ENCODE data around the gene TNFRSF4.
"Not testable (repeated sequence)": the region's sequence is repeated elsewhere in the genome, so short reads cannot be mapped to it uniquely, and the experiment has no call there.

TNFRSF4 gene

DNA sequence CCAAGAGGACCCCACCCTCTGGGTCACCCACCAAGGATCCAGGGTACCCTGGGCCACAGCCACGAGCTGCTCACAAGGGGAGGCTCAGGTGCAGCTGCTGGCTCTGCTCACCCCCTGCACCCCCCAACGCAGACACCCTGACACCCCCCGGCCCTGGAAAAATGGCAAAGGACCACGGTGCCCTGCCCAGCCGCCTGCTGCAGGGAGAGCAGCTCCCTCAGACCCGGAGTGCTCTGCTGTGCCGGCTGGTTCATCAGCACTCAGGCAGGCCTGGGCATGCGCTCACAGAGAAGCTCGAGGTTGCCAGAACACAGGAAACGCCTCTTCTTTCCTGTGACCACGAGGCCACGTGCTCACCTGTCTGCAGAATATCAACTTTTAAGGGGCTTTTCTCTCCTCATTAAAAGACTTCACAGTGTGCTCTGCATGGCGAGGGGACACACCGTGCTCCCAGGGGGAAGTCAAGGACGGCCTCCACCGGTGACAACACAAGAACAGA is 36.9 kb upstream of the TNFRSF4 start:
- DNase-seq (peak; percentile 64), ATAC-seq (peak; percentile 80)
- peak overlapping the region; percentile 74 for H3K27ac Mint-ChIP-seq
- no peaks in the 10 kb centered on the region for H3K27me3 Mint-ChIP-seq
- H3K4me1 Mint-ChIP-seq, result peaks cover 18% of the 10 kb centered on the region
- H3K9me3 Mint-ChIP-seq, result no peaks in the 10 kb centered on the region
- peaks cover 15% of the 10 kb centered on the region for H3K36me3 Mint-ChIP-seq (ENCODE audit: low read depth)
- no peak overlapping the region for H3K4me3 Mint-ChIP-seq

DNA sequence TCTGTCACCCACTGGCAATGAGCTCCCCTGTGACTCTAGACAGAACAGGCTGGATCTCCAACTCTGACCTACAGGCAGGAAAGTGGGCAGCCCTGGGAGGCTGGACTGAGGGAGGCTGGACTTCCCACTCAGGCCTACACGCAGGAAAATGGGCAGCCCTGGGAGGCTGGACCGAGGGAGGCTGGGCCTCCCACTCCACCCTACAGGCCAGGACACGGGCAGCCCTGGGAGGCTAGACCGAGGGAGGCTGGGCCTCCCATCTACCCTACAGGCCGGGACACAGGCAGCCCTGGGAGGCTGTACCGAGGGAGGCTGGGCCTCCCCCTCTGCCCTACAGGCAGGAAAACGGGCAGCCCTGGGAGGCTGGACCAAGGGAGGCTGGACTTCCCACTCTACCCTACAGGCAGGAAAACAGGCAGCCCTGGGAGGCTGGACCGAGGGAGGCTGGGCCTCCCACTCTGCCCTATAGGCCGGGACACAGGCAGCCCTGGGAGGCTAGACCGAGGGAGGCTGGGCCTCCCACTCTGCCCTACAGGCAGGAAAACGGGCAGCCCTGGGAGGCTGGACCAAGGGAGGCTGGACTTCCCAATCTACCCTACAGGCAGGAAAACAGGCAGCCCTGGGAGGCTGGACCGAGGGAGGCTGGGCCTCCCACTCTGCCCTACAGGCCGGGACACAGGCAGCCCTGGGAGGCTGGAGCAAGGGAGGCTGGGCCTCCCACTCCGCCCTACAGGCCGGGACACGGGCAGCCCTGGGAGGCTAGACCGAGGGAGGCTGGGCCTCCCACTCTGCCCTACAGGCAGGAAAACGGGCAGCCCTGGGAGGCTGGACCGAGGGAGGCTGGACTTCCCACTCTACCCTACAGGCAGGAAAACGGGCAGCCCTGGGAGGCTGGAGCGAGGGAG is 34.3 kb upstream of the TNFRSF4 start:
- H3K27me3 Mint-ChIP-seq; ATAC-seq; H3K27ac Mint-ChIP-seq; H3K36me3 Mint-ChIP-seq (ENCODE audit: low read depth); H3K9me3 Mint-ChIP-seq; DNase-seq; H3K4me3 Mint-ChIP-seq: not testable (repeated sequence)
- H3K4me1 Mint-ChIP-seq, result peaks cover 18% of the 10 kb centered on the region

DNA sequence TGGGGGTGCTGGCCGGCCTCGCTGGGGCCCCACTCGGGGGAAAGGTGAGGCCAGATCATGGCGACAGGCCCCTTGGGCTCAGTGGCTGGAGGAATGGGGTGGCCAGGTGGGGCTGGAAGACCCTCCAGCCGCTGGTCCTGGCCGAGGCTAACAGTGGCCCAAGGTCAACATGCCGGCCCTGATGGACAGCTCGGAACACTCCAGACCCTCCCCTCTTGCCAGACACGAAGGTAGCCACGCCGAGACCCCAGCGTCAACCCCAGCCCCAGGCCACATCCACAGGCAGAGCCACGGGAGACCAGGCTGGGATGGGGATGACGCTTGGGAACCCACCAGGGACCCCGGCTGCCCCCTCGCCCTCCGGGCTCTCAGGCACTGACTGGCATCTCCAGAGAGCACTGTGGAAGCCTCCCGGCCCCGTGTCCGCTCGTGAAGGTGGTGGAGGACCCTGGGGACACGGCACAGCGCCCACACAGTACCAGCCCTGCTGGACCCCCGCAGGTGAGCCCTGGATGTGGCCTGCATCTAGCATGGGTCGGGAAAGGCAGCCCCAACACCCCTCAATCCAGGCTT is 33.5 kb upstream of the TNFRSF4 start:
- Mint-ChIP-seq H3K4me1 (peaks cover 18% of the 10 kb centered on the region), H3K27me3 (no peaks in the 10 kb centered on the region), H3K27ac (no peak overlapping the region), H3K36me3 (ENCODE audit: low read depth) (peaks cover 5% of the 10 kb centered on the region), H3K4me3 (no peak overlapping the region), H3K9me3 (no peaks in the 10 kb centered on the region)
- no peak for DNase-seq
- no peak for ATAC-seq

DNA sequence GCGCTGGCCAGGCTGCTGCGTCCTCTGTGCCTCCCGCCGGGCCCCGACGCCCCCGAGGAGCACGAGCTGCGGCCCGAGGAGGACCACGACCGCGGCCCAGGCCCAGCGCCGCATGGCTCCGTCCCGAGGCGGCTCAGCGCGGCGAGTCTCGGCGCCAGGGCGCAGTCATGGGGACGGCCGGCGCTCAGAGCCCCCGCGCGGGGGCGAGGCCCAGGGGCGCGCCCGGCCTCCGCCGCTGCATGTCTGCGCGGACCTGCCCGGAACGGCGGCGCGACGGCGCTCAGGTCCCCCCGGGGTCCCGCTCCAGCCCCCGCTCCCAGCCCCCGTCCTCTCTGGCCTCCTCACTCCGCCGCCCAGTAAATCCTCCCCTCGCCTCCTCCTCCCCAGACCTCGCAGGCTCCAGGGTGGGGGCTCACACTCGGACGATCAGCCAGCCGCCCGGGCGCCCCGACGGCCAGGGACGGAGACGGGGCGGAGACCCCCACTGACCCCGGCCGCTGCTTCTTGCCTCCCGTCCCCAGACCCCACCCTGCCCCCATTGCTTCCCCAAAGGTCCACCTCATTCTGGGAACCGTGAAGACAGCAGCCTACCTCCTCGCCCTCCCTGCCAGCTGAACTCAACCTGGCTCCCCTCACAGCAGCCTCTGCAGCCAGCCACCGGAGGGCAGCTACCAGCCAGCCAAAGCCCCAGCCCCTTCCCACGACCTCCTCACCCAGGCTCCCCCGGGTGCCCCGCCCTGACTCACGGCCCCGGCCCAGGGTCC is 32.8 kb upstream of the TNFRSF4 start, which contains the start of gene C1QTNF12:
C1QTNF12 (minus strand) TSS at position 146 of the 764 bp plus-strand sequence; CDS start at position 114, 32 bp downstream.
- peaks cover 2% of the 10 kb centered on the region for H3K36me3 Mint-ChIP-seq (ENCODE audit: low read depth)
- H3K4me1 Mint-ChIP-seq, result peaks cover 18% of the 10 kb centered on the region
- no peaks in the 10 kb centered on the region for H3K9me3 Mint-ChIP-seq
- no peak for ATAC-seq
- no peak within 1 kb of the TSS for H3K4me3 Mint-ChIP-seq
- DNase-seq, result no peak
- H3K27ac Mint-ChIP-seq, result no peak within 1 kb of the TSS
- no peaks in the 10 kb centered on the region for H3K27me3 Mint-ChIP-seq

DNA sequence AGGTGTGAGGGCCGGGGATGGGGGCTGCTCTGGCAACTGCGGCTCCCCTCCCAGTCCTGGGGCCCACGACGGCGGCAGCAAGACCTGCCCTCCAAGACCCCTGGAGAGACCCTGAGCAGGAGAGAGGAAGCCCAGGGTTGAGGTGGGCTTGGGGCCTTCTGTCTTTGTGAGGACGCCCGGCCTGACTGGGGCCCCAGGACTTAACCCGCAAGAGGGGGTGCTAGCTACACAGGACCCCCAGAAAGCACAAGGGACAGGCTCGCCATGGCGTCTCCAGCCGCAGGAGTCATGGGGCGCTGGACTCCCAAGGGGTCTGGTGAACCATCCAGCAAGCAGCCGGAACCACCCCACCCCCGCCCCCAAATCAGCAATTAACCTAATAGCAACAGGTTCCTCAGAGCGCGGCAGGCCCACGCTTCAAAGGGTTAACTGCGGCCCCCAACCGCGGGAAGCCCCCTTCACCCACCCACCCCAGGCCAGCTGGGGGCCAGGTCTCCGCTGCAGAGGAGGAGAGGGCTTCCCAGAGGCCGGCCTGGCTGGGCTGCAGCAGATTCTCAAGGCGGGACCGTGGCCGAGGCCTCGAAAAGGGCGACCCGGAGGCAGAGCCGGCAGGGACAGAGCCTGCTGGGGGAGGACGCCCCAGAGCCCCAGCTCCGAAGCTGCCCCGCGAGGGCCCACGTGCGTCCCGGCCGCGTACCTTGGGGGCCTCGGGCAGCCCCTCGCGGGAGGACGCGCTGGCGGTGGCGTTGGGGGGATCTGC is 32.0 kb upstream of the TNFRSF4 start:
- DNase-seq, result no peak
- no peaks in the 10 kb centered on the region for H3K9me3 Mint-ChIP-seq
- ATAC-seq, result no peak
- no peaks in the 10 kb centered on the region for H3K27me3 Mint-ChIP-seq
- H3K4me1 Mint-ChIP-seq, result peaks cover 15% of the 10 kb centered on the region
- H3K4me3 Mint-ChIP-seq, result no peak overlapping the region
- H3K27ac Mint-ChIP-seq, result no peak overlapping the region
- peaks cover under 1% of the 10 kb centered on the region for H3K36me3 Mint-ChIP-seq (ENCODE audit: low read depth)

DNA sequence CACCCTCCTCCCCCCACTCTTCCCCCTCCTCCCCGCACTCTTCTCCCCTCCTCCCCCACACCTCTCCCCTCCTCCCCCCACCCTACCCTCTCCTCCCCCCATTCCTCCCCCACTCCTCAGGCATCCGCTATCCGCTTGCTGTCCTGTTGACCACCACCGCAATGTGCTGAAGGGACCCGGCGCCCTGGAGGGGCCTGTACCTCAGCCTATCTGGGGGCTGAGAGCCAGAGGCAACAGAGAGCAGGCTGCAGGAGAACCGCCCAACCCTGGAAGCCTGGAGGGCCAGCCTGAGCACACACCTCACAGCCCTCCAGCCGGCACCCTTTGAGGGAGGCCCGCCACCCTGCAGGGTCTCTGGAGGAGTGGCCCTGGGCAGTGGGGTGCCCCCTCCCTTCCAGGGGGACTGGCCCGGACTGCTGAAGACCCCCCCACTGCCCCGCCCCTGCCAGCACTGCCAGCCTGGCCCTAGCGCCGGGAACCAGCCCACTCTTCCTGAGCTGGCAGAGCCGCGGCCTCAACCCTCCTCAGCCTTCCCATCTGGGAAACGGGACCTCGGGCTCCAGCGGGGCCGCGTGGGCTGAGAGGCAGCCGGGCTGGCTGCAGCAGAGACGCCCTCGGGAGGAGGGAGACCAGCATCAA is 31.3 kb upstream of the TNFRSF4 start:
- no peak for ATAC-seq
- DNase-seq, result no peak
- H3K4me1 Mint-ChIP-seq, result peaks cover 8% of the 10 kb centered on the region
- H3K9me3 Mint-ChIP-seq, result no peaks in the 10 kb centered on the region
- H3K27me3 Mint-ChIP-seq, result no peaks in the 10 kb centered on the region
- H3K36me3 Mint-ChIP-seq (ENCODE audit: low read depth), result no peaks in the 10 kb centered on the region
- H3K27ac Mint-ChIP-seq, result no peak overlapping the region
- H3K4me3 Mint-ChIP-seq, result no peak overlapping the region

DNA sequence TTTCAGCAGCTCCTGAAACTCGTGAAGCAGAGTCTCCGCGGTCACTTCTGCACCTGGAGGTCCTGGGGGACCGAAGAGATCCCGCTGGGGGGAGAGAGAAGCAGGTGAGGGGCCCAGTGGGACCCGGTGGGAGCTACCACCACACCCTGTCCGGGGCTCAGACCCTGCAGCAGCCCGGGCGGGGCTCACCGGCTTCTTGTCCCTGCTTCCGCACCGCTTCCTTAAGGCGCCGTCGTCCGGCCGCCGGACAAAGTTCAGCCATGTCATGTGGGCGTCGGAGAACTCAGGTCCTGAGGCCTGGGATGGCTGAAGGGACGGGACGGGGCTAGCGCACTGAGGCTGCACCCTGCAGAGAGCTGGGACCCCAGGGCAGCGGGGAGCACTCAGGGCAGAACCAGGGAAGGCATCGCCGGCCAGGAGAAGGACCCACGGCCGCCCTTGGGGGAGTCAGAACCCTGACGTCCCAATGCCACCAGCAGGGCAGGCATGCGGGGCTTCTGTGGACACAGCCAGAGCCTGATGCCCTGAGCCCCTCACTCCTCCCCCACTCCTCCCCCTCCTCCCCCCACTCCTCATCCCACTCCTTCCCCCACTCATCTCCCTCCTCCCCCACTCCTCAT is 30.3 kb upstream of the TNFRSF4 start:
- Mint-ChIP-seq H3K4me1 (no peaks in the 10 kb centered on the region), H3K27ac (no peak overlapping the region), H3K9me3 (no peaks in the 10 kb centered on the region), H3K36me3 (ENCODE audit: low read depth) (no peaks in the 10 kb centered on the region), H3K4me3 (no peak overlapping the region), H3K27me3 (no peaks in the 10 kb centered on the region)
- no peak for ATAC-seq
- no peak for DNase-seq

DNA sequence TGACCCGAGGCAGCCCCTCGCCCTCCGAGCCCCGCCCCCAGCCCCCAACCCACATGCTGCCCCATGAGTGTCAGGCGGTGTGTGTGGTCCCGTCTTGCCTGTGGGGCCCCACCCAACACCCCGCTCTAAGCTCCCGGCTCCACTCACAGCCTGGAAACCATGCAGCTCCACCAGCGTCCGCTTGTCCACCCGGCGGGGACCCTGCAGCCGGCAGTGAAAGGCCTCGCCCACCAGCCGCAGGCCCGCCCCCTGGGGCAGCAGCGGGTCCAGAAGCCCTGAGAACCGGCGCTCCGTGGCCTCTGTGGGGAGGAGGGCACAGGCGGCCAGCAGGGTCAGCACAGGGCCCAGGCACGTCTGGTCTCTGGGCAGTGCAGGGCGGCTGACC is 29.8 kb upstream of the TNFRSF4 start:
- Mint-ChIP-seq H3K4me1 (no peaks in the 10 kb centered on the region), H3K27me3 (peaks cover under 1% of the 10 kb centered on the region), H3K27ac (no peak overlapping the region), H3K9me3 (no peaks in the 10 kb centered on the region), H3K4me3 (no peak overlapping the region), H3K36me3 (ENCODE audit: low read depth) (no peaks in the 10 kb centered on the region)
- DNase-seq, result no peak
- ATAC-seq, result no peak

DNA sequence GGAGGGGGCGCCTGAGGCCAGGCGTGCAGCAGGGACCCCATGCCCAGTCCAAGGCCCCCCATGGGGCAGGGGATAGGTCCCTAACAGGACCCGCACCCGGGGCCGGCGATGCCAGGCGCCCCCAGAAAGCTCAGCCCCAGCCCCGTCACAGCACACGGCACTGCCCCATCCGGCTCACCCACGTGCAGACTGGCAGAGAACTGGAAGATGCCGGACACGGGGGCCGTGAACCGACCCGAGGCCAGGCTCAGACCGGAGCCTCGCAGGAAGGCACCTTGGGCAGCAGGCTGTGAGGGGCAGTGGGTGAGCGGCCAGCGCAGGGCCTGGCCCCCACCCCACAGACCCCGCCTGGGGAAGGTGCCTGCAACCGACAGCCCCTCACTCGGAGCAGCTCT is 29.3 kb upstream of the TNFRSF4 start:
- Mint-ChIP-seq H3K27ac (no peak overlapping the region), H3K4me1 (no peaks in the 10 kb centered on the region), H3K36me3 (ENCODE audit: low read depth) (no peaks in the 10 kb centered on the region), H3K9me3 (no peaks in the 10 kb centered on the region), H3K27me3 (peaks cover 1% of the 10 kb centered on the region), H3K4me3 (no peak overlapping the region)
- no peak for ATAC-seq
- DNase-seq, result no peak

DNA sequence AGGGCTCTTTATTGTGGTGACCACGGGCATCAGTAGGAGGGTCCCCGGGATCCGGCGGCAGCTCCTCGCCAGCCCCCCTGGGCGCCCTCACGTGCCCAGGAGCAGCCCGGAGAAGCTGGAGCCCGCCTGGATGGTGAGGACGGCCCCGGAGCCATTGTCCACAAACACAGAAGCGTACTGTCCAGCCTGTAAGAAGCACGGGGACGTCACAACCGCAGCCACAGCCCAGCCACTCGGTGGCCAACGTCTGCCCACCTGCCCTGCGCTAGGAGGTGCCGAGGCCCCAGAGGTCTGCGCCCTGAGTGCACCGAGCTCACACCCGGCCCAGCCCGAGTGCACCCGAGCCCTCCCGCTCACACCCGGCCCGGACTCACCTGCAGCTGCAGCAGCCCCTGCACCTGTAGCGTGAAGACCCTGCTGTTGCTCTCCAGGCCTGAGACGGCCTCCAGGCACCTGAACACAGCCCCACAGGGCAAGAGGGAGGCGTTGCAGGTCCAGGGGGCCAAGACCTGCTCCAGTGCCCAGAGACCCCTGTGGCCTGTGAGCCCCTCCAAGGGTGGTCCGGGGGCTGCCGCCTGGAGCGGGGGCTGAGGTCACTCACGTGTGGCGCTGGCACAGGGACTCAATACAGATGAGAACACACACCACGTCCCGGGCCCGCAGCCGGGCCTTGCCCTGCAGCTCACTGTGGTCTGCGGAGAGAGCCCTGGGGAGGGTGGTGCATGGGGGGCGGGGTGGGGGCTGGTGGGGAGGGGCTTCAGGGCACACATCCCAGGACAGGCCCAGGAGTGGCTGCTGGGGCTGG is 28.7 kb upstream of the TNFRSF4 start:
- H3K36me3 Mint-ChIP-seq (ENCODE audit: low read depth), result no peaks in the 10 kb centered on the region
- H3K4me1 Mint-ChIP-seq, result no peaks in the 10 kb centered on the region
- DNase-seq (no peak), ATAC-seq (no peak)
- peaks cover 1% of the 10 kb centered on the region for H3K27me3 Mint-ChIP-seq
- no peak overlapping the region for H3K4me3 Mint-ChIP-seq
- no peaks in the 10 kb centered on the region for H3K9me3 Mint-ChIP-seq
- no peak overlapping the region for H3K27ac Mint-ChIP-seq

DNA sequence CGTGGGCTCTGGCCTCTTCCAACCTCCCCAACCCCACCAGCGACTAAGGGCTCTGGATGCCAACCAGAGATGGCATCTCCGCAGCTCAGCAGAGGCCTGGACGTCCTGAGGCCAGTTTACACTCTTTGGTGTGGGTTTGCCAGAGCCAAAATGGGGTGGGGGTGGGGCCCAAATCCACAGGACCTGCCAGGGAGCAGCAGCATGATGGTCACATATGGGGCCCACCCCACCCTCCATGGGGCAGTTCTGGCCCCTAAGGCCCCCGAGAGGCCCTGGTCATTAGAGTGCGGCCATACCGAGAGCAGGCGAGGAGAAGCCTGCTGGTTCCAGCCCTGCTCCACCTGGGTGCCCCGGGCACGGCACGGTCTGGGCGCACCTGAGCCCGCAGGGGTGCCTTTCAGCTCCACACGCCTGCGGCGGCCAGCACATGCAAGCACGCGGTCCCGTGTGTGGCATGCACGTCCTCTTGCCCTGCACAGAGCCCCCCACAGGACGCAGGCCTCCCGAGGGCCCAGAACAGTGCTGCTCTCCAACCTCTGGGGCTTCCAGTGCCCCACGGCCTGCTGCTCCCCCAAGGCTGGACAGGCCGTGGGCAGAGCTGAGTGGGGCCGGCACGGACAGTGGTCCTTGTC is 27.8 kb upstream of the TNFRSF4 start:
- no peaks in the 10 kb centered on the region for H3K9me3 Mint-ChIP-seq
- H3K27me3 Mint-ChIP-seq, result peaks cover 1% of the 10 kb centered on the region
- ATAC-seq (no peak), DNase-seq (no peak)
- H3K36me3 Mint-ChIP-seq (ENCODE audit: low read depth), result no peaks in the 10 kb centered on the region
- no peak overlapping the region for H3K27ac Mint-ChIP-seq
- H3K4me3 Mint-ChIP-seq, result no peak overlapping the region
- no peaks in the 10 kb centered on the region for H3K4me1 Mint-ChIP-seq

DNA sequence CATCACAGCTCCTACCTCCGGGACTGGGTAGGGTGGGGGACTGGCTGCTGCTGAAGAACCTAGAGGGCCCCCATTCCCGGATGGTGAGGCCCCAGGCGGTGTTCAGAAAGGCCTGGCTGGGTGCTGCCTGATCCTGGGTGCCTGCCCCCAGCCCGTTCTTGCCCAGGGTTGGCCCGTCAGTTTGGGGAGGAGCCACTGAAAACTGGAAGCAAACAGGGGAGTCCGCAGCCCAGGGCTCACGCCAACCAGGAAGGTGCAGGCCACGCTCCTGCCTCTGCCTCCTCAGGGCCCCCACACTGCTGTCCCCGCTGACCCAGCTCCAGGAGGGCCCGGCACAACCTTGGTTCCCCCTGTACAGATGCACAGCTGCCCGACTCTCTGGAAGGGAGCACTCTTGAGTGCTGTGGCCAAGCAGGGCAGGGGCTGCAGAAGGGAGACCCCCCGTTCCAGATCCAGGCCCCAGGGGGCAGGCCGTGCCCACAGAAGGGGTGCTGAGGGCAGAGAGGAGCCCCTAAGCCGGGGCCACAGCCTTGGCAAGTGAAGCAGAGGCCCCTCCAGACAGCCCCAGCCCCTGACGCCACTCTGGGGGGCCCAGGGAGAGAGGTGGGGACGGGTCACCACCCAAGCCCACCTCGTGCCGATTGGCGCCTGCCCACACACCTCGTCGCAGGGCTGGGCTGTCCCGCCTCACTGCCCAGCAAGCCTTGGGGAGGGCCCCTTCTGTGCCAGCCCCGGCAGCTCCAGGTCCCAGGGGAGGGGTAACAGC is 27.1 kb upstream of the TNFRSF4 start:
- Mint-ChIP-seq H3K27me3 (peaks cover 1% of the 10 kb centered on the region), H3K27ac (no peak overlapping the region), H3K4me3 (no peak overlapping the region), H3K4me1 (no peaks in the 10 kb centered on the region), H3K36me3 (ENCODE audit: low read depth) (no peaks in the 10 kb centered on the region), H3K9me3 (no peaks in the 10 kb centered on the region)
- ATAC-seq (no peak), DNase-seq (no peak)
